H1 (cell line): ENCODE measurements around the gene VSIR. TPM values are rescaled to one million over a fixed set of nuclear protein-coding genes. Genes with fewer than 3 reads are reported as not detected.

ENCODE experiments used
- CTCF ChIA-PET: fragments of 300-600 bp; sonication (Branson Sonifier 250); formaldehyde crosslinking; loops from one replicate; lab custom pipeline; 2021; ENCODE audit not compliant: partially characterized antibody; lab: Charles Lee
- POLR2A ChIA-PET: fragments of 300-600 bp; sonication (Branson Sonifier 250); formaldehyde crosslinking; loops from one replicate; lab custom pipeline; 2021; ENCODE audit warnings: inconsistent platforms; ENCODE audit not compliant: partially characterized antibody; lab: Charles Lee
- DNase-seq, 2 experiments: peaks; one replicate each; pipeline versions ENCODE4 v3.0.0 to v3.0.0-alpha.2; 2010 to 2022; ENCODE audit warnings: low spot score in 2 of 2, low read depth in 1 of 2, mixed read lengths in 1 of 2
- FAIRE-seq: peaks from 2 replicates; lab custom pipeline; 2011; peaks lifted over from hg19 to GRCh38; lab: Jason Lieb, UNC
- H2AFZ ChIP-seq: 2 replicates; pipeline ENCODE4 v1.8.1; 2012; ENCODE audit warnings: low read length, inconsistent platforms
- H2AK5ac ChIP-seq: 2 replicates; pipeline ENCODE4 v1.6.1; 2013; ENCODE audit warnings: low read depth, low read length
- H2BK120ac ChIP-seq: replicated peaks from 2 replicates; pipeline ENCODE3; 2013; ENCODE audit warnings: low read depth, low read length, inconsistent platforms
- H2BK12ac ChIP-seq: 2 replicates; pipeline ENCODE4 v1.6.1; 2013; ENCODE audit warnings: low read depth, low read length
- H2BK15ac ChIP-seq: 2 replicates; pipeline ENCODE4 v1.6.1; 2013; ENCODE audit warnings: low read length
- H2BK20ac ChIP-seq: 2 replicates; pipeline ENCODE4 v1.6.1; 2013; ENCODE audit warnings: low read length
- H2BK5ac ChIP-seq: 2 replicates; pipeline ENCODE4 v1.6.1; 2013; ENCODE audit warnings: low read depth, low read length
- H3K14ac ChIP-seq: 2 replicates; pipeline ENCODE4 v1.6.1; 2013; ENCODE audit warnings: inconsistent platforms; ENCODE audit not compliant: insufficient read length
- H3K18ac ChIP-seq: 2 replicates; pipeline ENCODE4 v1.6.1; 2013; ENCODE audit warnings: low read length; ENCODE audit errors: extremely low read depth
- H3K23ac ChIP-seq: 2 replicates; pipeline ENCODE4 v1.6.1; 2013; ENCODE audit warnings: inconsistent platforms; ENCODE audit not compliant: insufficient read length
- H3K23me2 ChIP-seq: 2 replicates; pipeline ENCODE4 v1.6.1; 2013; ENCODE audit warnings: low read depth, low read length
- H3K27ac ChIP-seq: 2 replicates; pipeline ENCODE4 v1.6.1; 2011; ENCODE audit warnings: low read depth, low read length, inconsistent platforms
- H3K27me3 ChIP-seq, 4 experiments: replicated peaks in 1 of 4; 1 replicate in 1 of 4; 2 replicates in 3 of 4; pipeline versions ENCODE4 v1.6.1 to v1.8.1; 2011 to 2013; ENCODE audit warnings: low read length in 3 of 4, mild to moderate bottlenecking in 3 of 4, inconsistent platforms in 2 of 4, mixed read lengths in 2 of 4, moderate library complexity in 1 of 4; ENCODE audit not compliant: control insufficient read depth in 3 of 4, insufficient read depth in 3 of 4; ENCODE audit errors: extremely low read depth in 1 of 4
- H3K36me3 ChIP-seq, 4 experiments: 2 replicates each; pipeline versions ENCODE4 v1.6.1 to v1.8.1; 2011 to 2013; ENCODE audit warnings: mild to moderate bottlenecking in 4 of 4, low read length in 3 of 4, moderate library complexity in 2 of 4, control low read depth in 1 of 4, inconsistent platforms in 1 of 4; ENCODE audit not compliant: insufficient read depth in 4 of 4, control insufficient read depth in 2 of 4
- H3K4ac ChIP-seq: replicated peaks from 2 replicates; pipeline ENCODE3; 2013; ENCODE audit warnings: low read length, low read depth, mixed read lengths, inconsistent platforms; ENCODE audit not compliant: insufficient read length
- H3K4me1 ChIP-seq, 4 experiments: replicated peaks in 1 of 4; 1 replicate in 1 of 4; 2 replicates in 3 of 4; pipeline versions ENCODE4 v1.6.1 to v1.8.1; 2011 to 2013; ENCODE audit warnings: low read length in 3 of 4, inconsistent platforms in 2 of 4, mixed read lengths in 1 of 4; ENCODE audit not compliant: insufficient read depth in 4 of 4, control insufficient read depth in 3 of 4
- H3K4me2 ChIP-seq, 2 experiments: 2 replicates each; pipeline versions ENCODE4 v1.6.1 to v1.8.1; 2011 to 2013; ENCODE audit warnings: low read depth in 2 of 2, low read length in 2 of 2, control low read depth in 1 of 2, inconsistent platforms in 1 of 2, mild to moderate bottlenecking in 1 of 2; ENCODE audit not compliant: insufficient read depth in 1 of 2
- H3K4me3 ChIP-seq, 4 experiments: fragments of 200-600, 300-600 bp in 1 of 4; sonication (generic), shearing (Covaris generic), sonication (Bioruptor Twin) in 1 of 4; 2 replicates each; pipeline versions ENCODE4 v1.5.1 to v1.8.1; 2011 to 2016; ENCODE audit warnings: low read length in 4 of 4, low read depth in 3 of 4, control low read depth in 2 of 4, inconsistent platforms in 2 of 4, mild to moderate bottlenecking in 2 of 4, mixed read lengths in 1 of 4, moderate library complexity in 1 of 4; ENCODE audit not compliant: insufficient read depth in 2 of 4; ENCODE audit errors: extremely low read depth in 1 of 4
- H3K56ac ChIP-seq: replicated peaks from 2 replicates; pipeline ENCODE3; 2013; ENCODE audit warnings: low read depth, mild to moderate bottlenecking, mixed read lengths, low read length, inconsistent platforms; ENCODE audit not compliant: insufficient read length
- H3K79me1 ChIP-seq: 2 replicates; pipeline ENCODE4 v1.6.1; 2013; ENCODE audit warnings: low read depth, low read length, control low read depth
- H3K79me2 ChIP-seq, 2 experiments: 2 replicates each; pipeline versions ENCODE4 v1.6.1 to v1.8.1; 2012 to 2013; ENCODE audit warnings: low read length in 2 of 2, mild to moderate bottlenecking in 2 of 2, inconsistent platforms in 1 of 2; ENCODE audit not compliant: insufficient read depth in 2 of 2, control insufficient read depth in 1 of 2
- H3K9ac ChIP-seq, 4 experiments: replicated peaks in 1 of 4; 1 replicate in 1 of 4; 2 replicates in 3 of 4; pipeline versions ENCODE4 v1.6.1 to v1.8.1; 2011 to 2013; ENCODE audit warnings: low read depth in 3 of 4, low read length in 3 of 4, control low read depth in 2 of 4, mild to moderate bottlenecking in 2 of 4, moderate library complexity in 2 of 4, inconsistent platforms in 1 of 4; ENCODE audit errors: extremely low read depth in 1 of 4
- H3K9me3 ChIP-seq, 2 experiments: 2 replicates each; pipeline versions ENCODE4 v1.6.1 to v1.8.1; 2012 to 2013; ENCODE audit warnings: mild to moderate bottlenecking in 2 of 2, moderate library complexity in 2 of 2, control low read depth in 1 of 2, inconsistent platforms in 1 of 2, low read depth in 1 of 2, low read length in 1 of 2, mixed read lengths in 1 of 2; ENCODE audit not compliant: insufficient read depth in 2 of 2
- H4K20me1 ChIP-seq, 2 experiments: replicated peaks in 1 of 2; 2 replicates each; pipeline versions ENCODE3 to v1.8.1; 2011 to 2013; ENCODE audit warnings: inconsistent platforms in 2 of 2, low read length in 2 of 2, mild to moderate bottlenecking in 1 of 2; ENCODE audit not compliant: insufficient read depth in 2 of 2, control insufficient read depth in 1 of 2
- H4K5ac ChIP-seq: 2 replicates; pipeline ENCODE4 v1.6.1; 2013; ENCODE audit warnings: low read length, low read depth, mixed read lengths, inconsistent platforms; ENCODE audit not compliant: insufficient read length
- H4K8ac ChIP-seq: 2 replicates; pipeline ENCODE4 v1.8.0; 2013; ENCODE audit warnings: mild to moderate bottlenecking, moderate library complexity, low read length, inconsistent platforms; ENCODE audit not compliant: insufficient read depth; ENCODE audit errors: extremely low read depth
- H4K91ac ChIP-seq: replicated peaks from 2 replicates; pipeline ENCODE3; 2013; ENCODE audit warnings: low read length, mixed read lengths, inconsistent platforms; ENCODE audit not compliant: insufficient read length
- ATF2 ChIP-seq: IDR thresholded peaks from 2 replicates; pipeline ENCODE4 v1.6.1; 2012; ENCODE audit warnings: low read length, inconsistent platforms
- ATF3 ChIP-seq: IDR thresholded peaks from 2 replicates; pipeline ENCODE4 v1.6.1; 2011; ENCODE audit warnings: low read depth, mild to moderate bottlenecking, low read length; ENCODE audit not compliant: insufficient read depth
- CREB1 ChIP-seq: IDR thresholded peaks from 2 replicates; pipeline ENCODE4 v1.6.1; 2012; ENCODE audit warnings: inconsistent platforms
- E2F6 ChIP-seq: IDR thresholded peaks from 2 replicates; pipeline ENCODE4 v1.6.1; 2012; ENCODE audit warnings: inconsistent platforms
- EP300 ChIP-seq, 2 experiments: IDR thresholded peaks; 1 replicate in 1 of 2; 2 replicates in 1 of 2; pipeline ENCODE4 v1.6.1; 2011 to 2012; ENCODE audit warnings: low read depth in 2 of 2, low read length in 2 of 2, mild to moderate bottlenecking in 2 of 2, borderline replicate concordance in 1 of 2, inconsistent platforms in 1 of 2, moderate library complexity in 1 of 2
- GABPA ChIP-seq: IDR thresholded peaks from 2 replicates; pipeline ENCODE4 v1.6.1; 2011; ENCODE audit warnings: mild to moderate bottlenecking, low read length, moderate library complexity, borderline replicate concordance; ENCODE audit not compliant: insufficient read depth
- HDAC2 ChIP-seq, 2 experiments: fragments of 300-600 bp in 1 of 2; sonication (generic) in 1 of 2; IDR thresholded peaks; 2 replicates each; pipeline ENCODE4 v1.6.1; 2011 to 2012; ENCODE audit warnings: low read depth in 2 of 2, low read length in 2 of 2, mild to moderate bottlenecking in 2 of 2, moderate library complexity in 2 of 2, borderline replicate concordance in 1 of 2, inconsistent platforms in 1 of 2
- POU5F1 ChIP-seq: IDR thresholded peaks from 2 replicates; pipeline ENCODE4 v1.6.1; 2011; ENCODE audit warnings: low read depth, mild to moderate bottlenecking, low read length, moderate library complexity
- TCF12 ChIP-seq: IDR thresholded peaks from 2 replicates; pipeline ENCODE4 v1.6.1; 2011; ENCODE audit warnings: low read depth, mild to moderate bottlenecking, low read length
- YY1 ChIP-seq: IDR thresholded peaks from 2 replicates; pipeline ENCODE4 v1.6.1; 2011; ENCODE audit warnings: low read depth, mild to moderate bottlenecking, low read length
- WGBS, 2 experiments: shearing (Covaris generic) in 1 of 2; methylation state at CpG; one replicate each; pipeline versions ENCODE4 v1.1.6 to v1.1.7; 2013 to 2015; ENCODE audit warnings: low lambda C conversion rate in 2 of 2, mixed read lengths in 2 of 2, inconsistent platforms in 1 of 2, low coverage in 1 of 2, missing lambda C conversion rate in 1 of 2; ENCODE audit not compliant: insufficient replicate concordance in 2 of 2, insufficient coverage in 1 of 2, insufficient read length in 1 of 2; ENCODE audit errors: extremely low coverage in 1 of 2, missing lambda C conversion rate in 1 of 2; 5-methylcytosine and 5-hydroxymethylcytosine counted together
- polyA plus RNA-seq, 7 experiments: library from polyadenylated mRNA; depleted of rRNA in 3 of 7; stranded (reverse) in 5 of 7; unstranded in 2 of 7; fragments of >200 nt in 5 of 7; fragments of 200-250 nt in 2 of 7; gene quantifications; 1 replicate in 5 of 7; 2 replicates in 1 of 7; 4 replicates in 1 of 7; pipeline versions ENCODE4 v1.2.1 to v1.2.3, GENCODE V29; 2011 to 2013; ENCODE audit warnings: missing spikeins in 2 of 7, mixed read lengths in 2 of 7
- total RNA-seq: library from RNA; stranded (reverse); fragmentation: NEBNext Ultra II Directional; extraction: Animal tissue kit (Norgen Biotek cat#: 25700); gene quantifications from 2 replicates; pipeline ENCODE4 v1.2.1, GENCODE V29; 2021

The VSIR gene
- total and polyA plus RNA-seq, 2 of the 8 experiments (the other 6 are each of a cell fraction or from before 2014, with no cell fraction given), result 0.33 TPM; not detected in 1

GRCh38 chr10:71743866-71744265 is 29.5 kb downstream of the VSIR start:
- H3K9ac ChIP-seq, result no peak overlapping the region
- H2BK12ac ChIP-seq, result no peak overlapping the region
- 86% methylated on average over 1 of the region's 1 CpG; no CpG with 5 or more reads in 1 of the 2 experiments for WGBS, 2 experiments
- no peak overlapping the region for H3K23ac ChIP-seq
- no peaks in the 10 kb centered on the region for H3K9me3 ChIP-seq
- no peaks in the 10 kb centered on the region for H4K20me1 ChIP-seq
- H3K4me2 ChIP-seq, result no peak overlapping the region
- H2BK15ac ChIP-seq, result no peak overlapping the region
- H3K4me3 ChIP-seq, result no peak overlapping the region
- H3K14ac ChIP-seq, result no peak overlapping the region
- no peak for DNase-seq
- 0 out of 7 replicates have a peak, but pooled peaks cover 0 to 2% (median 0%) of the 10 kb centered on the region in 4 experiments for H3K27me3 ChIP-seq
- H4K5ac ChIP-seq, result no peak overlapping the region
- no peak overlapping the region for H2AFZ ChIP-seq
- H2AK5ac ChIP-seq, result no peak overlapping the region
- H3K27ac ChIP-seq, result no peak overlapping the region
- H2BK120ac ChIP-seq, result no peak overlapping the region
- H3K79me2 ChIP-seq, result no peaks in the 10 kb centered on the region
- POLR2A ChIA-PET, result no interaction called here
- H3K4me1 ChIP-seq, result peaks cover 1 to 8% (median 4%) of the 10 kb centered on the region in 4 experiments; a peak in 4 of 7 replicates
- H2BK5ac ChIP-seq, result no peak overlapping the region
- no peak overlapping the region for H3K18ac ChIP-seq
- no peak overlapping the region for H4K8ac ChIP-seq
- no peak for FAIRE-seq
- H3K23me2 ChIP-seq, result no peaks in the 10 kb centered on the region
- H3K4ac ChIP-seq, result no peak overlapping the region
- no peaks in the 10 kb centered on the region for H3K36me3 ChIP-seq
- H3K79me1 ChIP-seq, result no peaks in the 10 kb centered on the region
- CTCF ChIA-PET, result interaction anchor here (0.8 to 2.8 kb wide), 3 partner anchors 19 to 36 kb away, joined by 3 to 14 read pairs (median 6); partner anchors contain the start of gene C10orf105
- no peak overlapping the region for H2BK20ac ChIP-seq
- no peak overlapping the region for H3K56ac ChIP-seq
- H4K91ac ChIP-seq, result no peak overlapping the region
- TF ChIP-seq EP300 (IDR thresholded peaks at IDR 0.05; ENCODE audit: borderline replicate concordance in 1 of 2, low read depth in 2 of 2, low read length in 2 of 2) (no peak), HDAC2 (IDR thresholded peaks at IDR 0.05; ENCODE audit: borderline replicate concordance in 1 of 2, low read depth in 2 of 2, low read length in 2 of 2) (no peak), YY1 (no peak), CREB1 (no peak), GABPA (no peak), ATF2 (no peak), E2F6 (no peak), ATF3 (no peak), POU5F1 (no peak), TCF12 (no peak)
